ENCODE data around the gene SYNGR4.
"Not testable (repeated sequence)": the region's sequence is repeated elsewhere in the genome, so short reads cannot be mapped to it uniquely, and the experiment has no call there.

Gene SYNGR4

DNA sequence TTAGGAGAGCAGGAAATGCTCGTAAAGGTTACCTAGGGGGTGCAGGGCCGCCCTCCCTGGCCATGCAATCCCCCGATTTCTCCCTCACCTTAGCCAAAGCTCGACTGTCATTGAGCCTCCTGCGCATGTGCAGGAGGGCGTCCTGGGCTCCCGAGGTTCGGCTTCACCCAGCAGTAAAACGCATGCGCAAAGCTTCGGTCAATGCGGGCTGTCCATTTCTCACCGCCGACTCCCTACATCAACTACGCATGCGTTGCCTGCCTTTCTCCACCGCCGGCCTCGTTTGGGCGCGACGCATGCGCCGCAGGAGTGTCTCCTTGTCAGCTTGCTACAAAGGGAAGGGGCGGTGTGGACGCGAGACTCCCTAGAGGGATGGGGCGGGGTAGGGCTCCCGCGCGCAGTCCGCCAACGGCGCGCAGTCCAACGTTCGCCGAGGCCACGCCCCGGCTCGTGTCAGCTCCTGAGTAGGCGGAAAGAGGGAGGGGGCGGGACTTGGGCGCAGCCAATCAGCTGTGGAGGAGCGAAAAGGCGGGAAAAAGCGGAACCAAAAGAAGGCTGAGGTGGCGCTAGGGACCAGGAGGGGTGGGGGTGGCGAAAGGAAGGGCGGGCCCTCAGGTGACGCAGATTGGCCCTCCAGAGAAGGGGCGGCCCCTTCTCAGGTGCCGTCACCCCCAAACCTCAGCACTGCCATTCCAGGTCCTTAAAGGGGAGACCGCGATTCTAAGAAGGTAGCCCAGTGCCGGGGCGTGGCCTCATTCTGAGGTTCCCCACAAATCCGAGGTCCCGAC is at the start of gene SYNGR4, which contains the start of gene TMEM143:
TSS of gene SYNGR4 (plus strand) at position 558 of the 788 bp plus-strand sequence. CDS start 1,476 bp downstream, outside the sequence.
TSS of gene TMEM143 (minus strand) at position 131 of the 788 bp plus-strand sequence. CDS start at position 111, 20 bp downstream.
- DNase-seq: peak; percentile 99

DNA sequence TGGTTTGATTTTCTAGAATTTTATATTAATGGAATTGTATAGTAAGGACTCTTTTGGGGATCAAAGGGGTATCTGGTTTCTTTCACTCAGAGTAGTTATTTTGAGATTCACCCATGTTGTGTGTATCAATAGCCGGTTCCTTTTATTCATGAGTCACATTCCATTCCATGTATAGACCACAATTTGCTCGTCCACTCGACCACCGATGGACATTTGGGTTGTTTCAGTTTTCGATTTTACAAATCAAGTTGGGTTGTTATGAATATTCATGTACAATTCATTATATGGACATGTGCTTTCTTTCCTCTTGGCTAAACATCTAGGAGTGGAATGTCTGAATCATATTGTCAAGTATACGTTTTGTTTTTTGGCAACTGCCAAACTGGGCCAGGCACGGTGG is 48.5 kb upstream of the SYNGR4 start:
- DNase-seq: no peak

GRCh38 chr19:48317708-48317960 is 46.5 kb upstream of the SYNGR4 start:
- not testable (repeated sequence) for DNase-seq

DNA sequence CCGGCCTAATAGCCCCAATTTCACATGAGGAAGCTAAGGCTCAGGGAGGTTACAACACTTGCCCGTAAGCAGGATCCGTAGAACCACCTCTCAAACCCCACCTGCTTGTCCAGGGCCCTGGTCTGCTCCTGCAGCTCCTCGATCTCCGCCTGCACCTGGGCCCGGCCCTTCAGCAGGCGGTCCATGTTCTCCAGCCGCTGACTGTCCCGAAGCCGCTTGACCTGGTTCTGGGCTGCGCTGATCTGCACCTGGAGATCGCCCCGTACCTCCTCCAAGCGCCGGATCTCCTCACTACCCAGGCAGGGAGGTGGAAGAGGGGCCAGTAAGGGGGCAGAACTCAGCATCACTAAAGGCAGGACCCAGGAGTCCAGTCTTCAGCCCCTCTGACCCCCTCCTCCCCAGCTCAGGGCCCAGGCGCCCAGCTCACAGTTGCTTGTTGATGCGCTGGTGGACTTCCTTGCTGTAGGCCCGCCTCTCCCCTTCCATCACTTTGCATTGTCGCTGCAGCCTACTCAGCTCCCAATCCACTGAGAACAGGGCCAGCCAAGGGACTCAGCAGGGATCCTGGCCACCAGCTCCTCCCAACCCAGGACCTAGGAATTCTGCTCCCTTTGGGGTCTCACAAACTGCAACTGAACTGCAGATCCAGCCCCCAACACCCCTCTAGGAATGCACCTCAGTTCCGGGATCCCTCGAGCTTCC is 45.7 kb upstream of the SYNGR4 start:
- DNase-seq: no peak

DNA sequence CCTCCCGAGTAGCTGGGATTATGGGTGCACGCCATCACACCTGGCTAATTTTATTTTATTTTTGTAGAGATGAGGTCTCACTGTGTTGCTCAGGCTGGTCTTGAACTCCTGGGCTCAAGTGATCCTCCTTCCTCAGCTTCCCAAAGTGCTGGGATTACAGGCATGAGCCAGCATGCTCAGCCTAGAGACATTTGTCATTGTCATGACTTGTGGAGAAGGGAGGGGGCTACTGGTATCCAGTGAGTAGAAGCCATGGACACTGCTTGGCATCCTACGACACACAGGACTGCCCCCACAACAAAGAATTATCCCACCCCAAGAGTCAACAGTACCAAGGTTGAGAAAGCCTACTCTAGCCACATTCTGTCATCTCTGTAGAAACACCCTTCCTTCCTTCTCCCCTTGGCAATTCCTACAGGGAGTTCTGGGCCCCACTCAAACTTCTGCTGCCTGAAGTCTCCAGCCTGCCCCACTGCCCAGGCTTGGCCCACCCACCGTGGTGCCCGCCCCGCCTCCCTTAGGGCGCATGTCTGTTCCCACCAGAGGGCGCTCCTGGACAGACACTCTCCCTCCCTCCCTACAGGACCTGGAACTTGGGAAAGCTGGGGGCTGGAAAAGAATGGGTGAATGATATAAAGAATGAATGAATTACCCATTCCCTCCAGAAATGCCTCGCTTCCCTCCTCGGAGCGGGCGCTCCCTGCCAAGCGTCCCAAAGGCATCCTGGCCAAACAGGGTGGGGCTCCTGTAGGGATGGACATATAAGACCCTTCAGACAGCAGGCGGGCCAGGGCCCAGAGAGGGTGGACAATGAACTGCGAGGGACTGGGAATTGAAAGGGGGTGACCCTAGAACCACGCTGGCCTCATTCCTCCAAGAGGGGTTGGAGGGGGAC is 44.3 kb upstream of the SYNGR4 start:
- peak; percentile 92 for DNase-seq

DNA sequence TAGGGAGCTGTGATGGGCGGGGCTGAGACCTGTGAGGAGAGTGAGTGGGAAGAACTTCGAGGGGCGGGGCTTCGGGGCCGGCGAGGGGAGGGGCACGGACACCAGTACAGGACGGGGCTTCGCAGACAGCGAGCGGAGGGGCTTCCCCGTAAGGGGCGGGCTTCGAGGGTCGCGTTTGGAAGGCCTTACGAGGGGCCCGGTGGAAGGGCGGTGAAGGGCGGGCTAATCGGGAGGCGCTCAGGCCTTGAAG is 42.9 kb upstream of the SYNGR4 start:
- peak; percentile 97 for DNase-seq

DNA sequence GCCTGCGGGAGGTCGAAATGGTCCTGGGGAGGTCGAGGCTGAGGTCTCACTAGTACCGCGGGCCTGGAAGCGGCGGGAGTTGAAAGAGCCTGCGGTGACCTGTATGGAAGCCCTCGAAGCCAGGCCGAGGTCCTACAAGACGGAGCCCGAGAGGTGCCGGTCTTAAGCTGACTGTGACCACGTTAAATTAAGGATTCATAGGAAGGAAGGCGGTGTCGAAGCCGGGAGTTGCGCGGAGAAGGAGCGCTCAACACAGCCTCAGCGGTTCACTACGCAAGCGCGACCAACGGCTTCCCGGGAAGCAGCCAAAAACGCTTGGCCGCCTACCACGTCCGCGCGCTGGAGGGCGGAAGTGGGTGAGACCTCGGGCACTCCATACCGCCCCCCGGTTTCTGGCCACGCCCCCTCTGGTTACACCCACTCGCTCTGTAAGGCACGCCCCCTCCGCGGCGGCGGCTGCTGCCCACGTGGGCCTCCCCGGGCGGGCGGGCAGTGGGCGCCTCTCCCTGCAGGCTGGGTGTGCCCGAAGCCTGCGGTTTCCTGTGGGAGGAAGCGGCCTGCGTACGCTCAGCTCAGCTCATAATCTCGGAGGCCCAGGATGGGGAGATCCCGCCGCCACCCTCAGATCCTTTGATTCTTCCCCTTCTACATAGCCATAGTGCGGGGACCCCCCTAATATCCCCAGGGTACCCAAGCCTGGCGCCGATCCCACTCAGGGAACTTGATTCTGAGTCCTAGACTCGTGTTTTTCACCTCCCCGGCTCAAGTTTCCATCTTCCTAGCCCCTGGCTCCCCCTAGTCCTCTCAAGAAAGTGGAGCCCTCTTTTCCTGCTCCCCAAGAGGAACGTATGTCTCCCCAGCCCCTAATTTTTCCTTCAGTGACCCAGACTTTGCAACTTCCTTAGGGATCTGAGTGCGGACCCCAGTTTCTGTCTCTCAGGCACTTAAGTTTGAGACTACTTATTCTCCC is 42.3 kb upstream of the SYNGR4 start:
- DNase-seq: peak; percentile 99

DNA sequence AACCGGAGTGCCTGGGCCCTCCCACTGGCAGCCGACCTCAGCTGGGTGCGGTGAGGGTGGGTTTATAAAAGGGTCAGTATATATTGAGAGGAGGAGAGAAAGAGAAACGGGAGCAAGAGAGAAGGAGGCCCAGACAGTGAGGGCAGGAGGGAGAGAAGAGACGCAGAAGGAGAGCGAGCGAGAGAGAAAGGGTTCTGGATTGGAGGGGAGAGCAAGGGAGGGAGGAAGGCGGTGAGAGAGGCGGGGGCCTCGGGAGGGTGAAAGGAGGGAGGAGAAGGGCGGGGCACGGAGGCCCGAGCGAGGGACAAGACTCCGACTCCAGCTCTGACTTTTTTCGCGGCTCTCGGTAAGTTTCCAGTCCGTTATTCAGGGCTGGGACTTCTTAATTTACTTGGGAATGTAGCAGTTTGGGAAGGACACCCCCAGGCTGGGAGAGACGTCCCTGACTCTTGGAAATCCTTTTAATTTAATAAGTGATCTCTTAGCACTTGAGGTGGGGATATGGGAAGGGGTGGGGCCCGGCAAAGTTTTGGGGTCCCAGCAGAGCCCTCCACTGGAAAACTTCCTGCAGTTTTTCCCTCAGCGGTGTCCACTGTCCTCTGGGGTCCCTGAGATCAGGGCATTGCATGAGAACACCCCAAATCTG is 38.8 kb upstream of the SYNGR4 start, which contains the start of gene EMP3:
TSS of gene EMP3 (plus strand) at position 288 of the 646 bp plus-strand sequence. CDS start 1,293 bp downstream, outside the sequence.
- DNase-seq: peak; percentile 94

GRCh38 chr19:48329167-48329891 is 34.8 kb upstream of the SYNGR4 start:
- DNase-seq: peak; percentile 79

DNA sequence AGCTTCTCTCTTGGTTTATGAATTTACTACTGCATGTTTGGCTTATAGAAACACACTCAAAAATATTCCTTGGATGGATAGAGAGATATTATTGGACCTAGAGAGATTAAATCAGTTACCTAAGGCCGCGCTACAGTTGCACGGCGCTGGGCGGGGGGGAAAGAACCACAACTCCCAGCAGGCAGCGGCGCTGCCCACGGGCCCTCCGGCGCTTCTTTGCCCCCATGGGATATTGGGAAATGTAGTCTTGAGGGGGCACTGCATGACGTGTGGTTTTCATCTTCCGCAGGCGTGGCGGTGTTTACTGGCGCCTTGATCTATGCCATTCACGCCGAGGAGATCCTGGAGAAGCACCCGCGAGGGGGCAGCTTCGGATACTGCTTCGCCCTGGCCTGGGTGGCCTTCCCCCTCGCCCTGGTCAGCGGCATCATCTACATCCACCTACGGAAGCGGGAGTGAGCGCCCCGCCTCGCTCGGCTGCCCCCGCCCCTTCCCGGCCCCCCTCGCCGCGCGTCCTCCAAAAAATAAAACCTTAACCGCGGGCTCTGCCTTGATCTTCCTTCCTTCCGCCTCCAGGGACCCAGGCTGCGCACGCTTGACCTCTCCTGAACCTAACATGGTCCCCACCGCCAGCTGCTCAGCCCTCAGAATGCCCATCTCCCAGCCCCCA is 34.0 kb upstream of the SYNGR4 start:
- peak; percentile 94 for DNase-seq

DNA sequence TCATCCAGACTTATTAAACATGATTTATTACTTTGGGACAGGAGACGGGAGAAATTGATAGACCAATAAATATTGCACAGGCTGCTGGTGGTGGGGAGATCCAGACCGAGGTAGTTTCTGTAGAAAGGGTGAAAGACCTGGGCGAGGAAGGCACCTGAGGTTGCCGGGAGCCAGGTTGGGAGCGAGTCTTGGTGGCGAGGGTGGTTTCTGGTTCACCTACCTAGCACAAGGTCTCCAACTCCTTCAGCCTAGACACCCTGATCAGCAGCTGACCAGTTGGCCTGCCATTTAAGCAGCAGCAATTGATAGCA is 31.9 kb upstream of the SYNGR4 start:
- peak; percentile 66 for DNase-seq

DNA sequence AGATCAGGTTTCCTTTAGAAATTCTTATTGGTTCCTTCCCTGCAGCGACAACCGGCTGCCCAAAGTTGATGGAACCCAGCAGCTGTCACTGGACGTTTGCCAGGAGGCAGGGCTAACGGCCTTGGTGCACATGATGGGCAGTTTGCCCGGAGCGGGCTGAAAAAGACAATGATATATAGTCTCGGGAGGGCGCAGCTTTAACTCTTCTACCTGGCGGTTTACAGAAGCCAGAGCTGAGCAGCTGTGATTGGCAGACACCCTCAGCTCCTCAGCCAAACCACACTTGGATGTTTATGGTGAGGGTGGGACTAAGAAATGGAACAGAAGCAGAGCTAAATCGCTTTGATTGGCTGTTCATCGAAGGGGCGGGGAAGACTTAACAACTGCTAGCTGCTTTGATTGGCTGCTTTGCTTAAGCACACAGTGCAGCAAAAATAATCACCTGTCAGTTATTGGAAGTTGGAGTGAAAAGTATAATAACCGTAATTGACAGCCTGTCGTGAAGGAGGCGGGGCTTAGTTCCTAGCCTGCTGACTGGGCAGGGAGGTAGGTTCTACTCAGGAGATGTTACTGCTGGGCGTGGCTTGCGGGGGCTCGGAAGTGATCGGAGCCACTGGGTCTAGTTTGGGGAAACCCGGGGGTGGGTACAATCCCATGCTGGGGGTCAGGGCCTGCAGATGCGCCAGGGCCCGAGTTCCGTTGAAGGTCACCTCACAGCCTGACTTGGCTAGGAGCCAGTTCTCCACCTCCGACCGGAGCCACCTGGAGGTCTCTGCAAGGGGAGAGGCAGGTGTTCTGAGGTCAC is 31.3 kb upstream of the SYNGR4 start:
- DNase-seq: peak; percentile 96

GRCh38 chr19:48333467-48334384 is 30.4 kb upstream of the SYNGR4 start:
- peak; percentile 98 for DNase-seq

DNA sequence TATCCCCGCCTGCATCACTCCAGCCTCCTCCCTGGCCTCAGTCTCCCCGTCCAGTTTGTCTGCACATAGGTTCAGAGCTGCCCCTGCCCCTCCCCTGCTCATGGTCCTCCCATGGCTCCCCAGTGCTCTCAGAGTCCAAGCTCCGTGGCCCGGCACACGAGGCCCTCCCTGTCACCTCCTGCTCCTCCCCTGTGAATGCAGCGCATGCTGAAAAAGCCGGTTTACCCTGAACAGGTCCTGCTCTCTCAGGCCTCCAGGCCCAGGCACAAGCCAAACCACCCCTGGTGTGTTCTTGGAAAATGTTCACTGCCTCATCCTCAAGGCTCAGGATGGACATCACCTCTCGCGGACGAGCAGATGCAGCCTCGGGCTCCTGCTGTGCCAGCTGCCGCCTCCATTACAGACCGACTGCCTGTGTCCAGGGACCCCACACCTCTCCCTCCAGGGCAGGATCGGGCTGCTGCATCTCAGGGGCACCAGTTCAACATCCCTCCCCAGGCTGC is 25.9 kb upstream of the SYNGR4 start:
- no peak for DNase-seq

DNA sequence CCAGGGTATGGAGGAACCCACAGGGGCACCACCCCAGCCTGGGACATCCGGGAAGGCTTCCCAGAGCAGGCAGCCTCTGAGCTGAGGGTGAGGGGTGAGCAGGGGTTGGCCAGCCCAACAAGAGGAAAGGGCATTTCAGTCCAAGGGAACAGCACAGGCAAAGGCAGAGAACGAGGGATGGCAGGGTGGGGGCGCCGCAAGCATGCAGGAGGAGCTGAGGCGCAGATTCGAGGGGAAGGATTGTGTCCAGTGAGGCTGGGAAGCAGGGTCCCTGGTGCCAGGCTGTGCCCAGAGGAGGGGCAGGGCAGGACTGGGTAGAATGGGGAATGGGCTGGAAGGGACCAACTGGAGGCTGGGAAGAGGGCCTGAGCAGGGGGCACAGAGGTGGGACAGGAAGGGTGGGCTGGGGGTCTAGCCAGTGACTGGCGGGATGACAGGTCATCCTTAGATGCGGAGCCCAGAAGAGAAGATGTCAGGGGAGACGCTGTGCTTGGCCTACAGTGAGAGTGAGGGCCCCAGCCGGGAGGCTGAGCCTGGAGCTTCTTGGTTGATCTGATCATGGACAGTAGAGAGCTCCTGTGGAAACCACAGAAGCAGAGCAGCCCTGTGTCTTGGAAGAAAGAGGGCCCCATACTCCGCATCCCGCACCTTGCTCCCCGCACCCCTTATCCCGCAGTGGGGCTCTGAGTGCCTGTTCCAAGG is 25.2 kb upstream of the SYNGR4 start:
- no peak for DNase-seq

DNA sequence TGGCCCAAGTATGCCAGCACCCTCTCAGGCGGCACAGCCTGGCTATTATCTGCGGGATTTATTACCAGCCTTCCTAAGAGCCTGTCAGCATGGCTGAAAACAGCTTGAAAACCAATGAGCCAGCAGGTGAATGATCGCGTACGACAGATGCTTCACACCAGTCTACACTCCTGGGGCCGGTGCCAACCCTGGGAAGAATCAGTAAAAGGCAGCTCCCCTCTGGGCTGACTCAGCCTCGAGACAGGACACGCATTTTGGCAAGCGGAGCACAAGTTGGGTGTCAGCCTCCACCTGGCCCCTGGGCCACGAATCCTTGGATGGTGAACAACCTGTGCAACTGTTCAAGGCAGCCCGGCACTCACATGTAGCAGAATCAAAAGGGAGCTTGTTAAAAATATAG is 23.2 kb upstream of the SYNGR4 start:
- no peak for DNase-seq

DNA sequence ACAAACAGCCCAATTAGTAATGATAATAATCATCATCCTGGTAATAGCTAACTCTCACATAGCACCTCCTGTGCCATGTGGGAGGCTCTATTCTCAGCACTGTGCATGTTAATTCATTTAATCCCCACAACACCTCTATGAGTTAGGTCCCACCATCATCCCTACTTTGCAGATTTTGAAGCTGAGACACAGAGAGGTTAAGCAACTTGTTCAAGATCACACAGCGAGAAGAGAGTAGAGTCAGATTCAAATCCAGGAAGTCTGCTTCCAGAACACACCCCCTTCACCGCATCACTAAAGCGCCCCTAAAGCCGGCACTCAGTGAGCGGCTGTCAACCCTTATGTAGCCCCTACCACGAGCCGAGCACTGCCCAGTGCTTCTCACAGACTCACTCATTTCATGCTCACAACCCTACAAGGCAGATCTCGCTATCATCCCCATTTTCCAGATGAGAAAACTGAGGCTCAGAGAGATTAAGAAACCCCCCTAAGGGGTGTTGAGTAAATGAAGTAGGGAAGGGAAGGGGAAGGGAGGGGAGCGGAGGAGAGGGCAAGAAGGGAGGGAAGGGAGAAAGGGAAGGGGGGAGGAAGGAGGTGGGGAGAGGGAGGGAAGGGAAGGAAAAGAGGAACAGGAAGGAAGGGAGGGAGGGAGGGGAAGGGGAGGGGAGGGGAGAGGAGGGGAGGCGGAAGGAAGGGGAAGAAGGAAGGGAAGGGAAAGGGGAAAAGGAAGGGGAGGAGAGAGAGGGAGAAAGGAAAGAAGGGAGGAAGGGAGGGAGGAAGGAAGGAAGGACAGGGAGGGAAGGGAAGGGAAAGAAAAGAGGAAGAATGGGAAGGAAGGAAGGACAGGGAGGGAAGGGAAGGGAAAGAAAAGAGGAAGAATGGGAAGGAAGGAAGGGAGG is 22.4 kb upstream of the SYNGR4 start:
- DNase-seq: no peak
